Measurements from ENCODE around the gene MS4A7. TPM values are rescaled to one million over a fixed set of nuclear protein-coding genes. Genes with fewer than 3 reads are reported as not detected.

The MS4A7 gene
- polyA plus RNA-seq, 3 donors from 2014 or later = 1.0 to 7.1 (median 2.6) TPM

Other genes starting within 250 kb of the MS4A7 start
- gene MS4A6A, start 195.4 kb upstream of the MS4A7 start, polyA plus RNA-seq = 10 to 100 TPM in 2 of 3 donors, 1 to 10 TPM in 1; 4.6 to 54.4 (median 34.2) TPM
- not detected for gene MS4A4E, start 135.4 kb upstream of the MS4A7 start, polyA plus RNA-seq
- 1 to 10 TPM in 2 of 3 donors, under 1 TPM in 1; 0.15 to 3.5 (median 1.3) TPM for gene MS4A4A, start 97.9 kb upstream of the MS4A7 start, polyA plus RNA-seq
- not detected for gene MS4A6E, start 51.3 kb upstream of the MS4A7 start, polyA plus RNA-seq
- not detected for gene MS4A14, start 17.9 kb downstream of the MS4A7 start, polyA plus RNA-seq
- not detected for gene MS4A5, start 51.0 kb downstream of the MS4A7 start, polyA plus RNA-seq
- 1 to 10 TPM; 1.2 to 2.8 (median 2.3) TPM for gene MS4A1, start 77.3 kb downstream of the MS4A7 start, polyA plus RNA-seq
- gene MS4A12, start 114.2 kb downstream of the MS4A7 start, polyA plus RNA-seq = not detected
- not detected for gene MS4A13, start 136.9 kb downstream of the MS4A7 start, polyA plus RNA-seq